ENCODE data around the gene TRIM26.
"Not testable (repeated sequence)": the region's sequence is repeated elsewhere in the genome, so short reads cannot be mapped to it uniquely, and the experiment has no call there.

The TRIM26 gene

DNA sequence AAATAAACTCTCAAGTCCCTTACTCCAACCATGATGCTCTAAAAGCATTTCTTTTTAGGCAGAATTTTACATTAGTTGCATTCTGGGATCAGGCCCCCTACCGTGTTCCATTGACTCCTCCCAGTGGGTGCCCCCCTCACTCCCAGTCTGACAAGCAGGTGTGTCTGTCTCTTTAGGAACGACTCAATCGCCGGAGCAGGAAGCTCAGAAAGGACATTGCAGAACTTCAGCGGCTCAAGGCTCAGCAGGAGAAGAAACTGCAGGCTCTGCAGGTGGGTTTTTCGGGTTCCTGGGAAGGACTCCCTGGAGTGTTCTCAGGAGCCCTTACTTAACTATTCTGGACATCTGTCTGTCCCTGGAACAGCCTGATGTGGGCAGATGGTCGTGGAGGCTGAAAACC, 67.4 kb downstream of the TRIM26 start:
- TF ChIP-seq POLR2A (IDR thresholded peaks at IDR 0.05; ENCODE audit: extremely low read depth, insufficient read length) (no peak), MYC (IDR thresholded peaks at IDR 0.05; ENCODE audit: low read depth, low read length) (no peak), CTCF (IDR thresholded peaks at IDR 0.05; ENCODE audit: low read depth, low read length) (no peak)
- TF ChIP-seq, protein P1, sequence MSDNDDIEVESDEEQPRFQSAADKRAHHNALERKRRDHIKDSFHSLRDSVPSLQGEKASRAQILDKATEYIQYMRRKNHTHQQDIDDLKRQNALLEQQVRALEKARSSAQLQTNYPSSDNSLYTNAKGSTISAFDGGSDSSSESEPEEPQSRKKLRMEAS (IDR thresholded peaks at IDR 0.05; ENCODE audit: low read depth, low read length) = no peak
- no peak overlapping the region for H3K4me3 ChIP-seq (ENCODE audit: low read depth, low read length)
- no peak for DNase-seq (ENCODE audit: low read depth)

DNA sequence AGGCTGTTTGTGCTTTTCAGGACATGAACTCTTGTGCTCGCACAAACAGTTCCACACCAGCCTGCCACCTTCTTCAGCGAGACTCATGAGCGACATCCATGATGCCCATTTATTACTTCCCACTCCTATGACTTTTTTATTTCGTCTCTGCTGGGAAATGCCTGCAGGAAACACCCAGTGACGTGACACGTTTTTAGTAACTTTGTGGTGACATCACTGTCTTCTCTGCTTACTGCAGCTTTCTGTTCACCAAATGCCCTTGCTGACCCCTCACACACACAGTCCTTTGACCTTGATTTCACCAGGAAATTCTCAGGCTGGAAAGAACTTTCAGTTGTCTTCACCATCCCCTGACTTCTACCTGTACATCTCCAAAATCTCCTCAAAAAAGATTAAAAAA, 68.4 kb downstream of the TRIM26 start:
- DNase-seq (ENCODE audit: low read depth) = no peak
- no peak overlapping the region for H3K4me3 ChIP-seq (ENCODE audit: low read depth, low read length)
- no peak for TF ChIP-seq CTCF (IDR thresholded peaks at IDR 0.05; ENCODE audit: low read depth, low read length)
- TF ChIP-seq, protein P1 (IDR thresholded peaks at IDR 0.05; ENCODE audit: low read depth, low read length) = no peak
- TF ChIP-seq MYC (IDR thresholded peaks at IDR 0.05; ENCODE audit: low read depth, low read length) = no peak
- TF ChIP-seq POLR2A (IDR thresholded peaks at IDR 0.05; ENCODE audit: extremely low read depth, insufficient read length) = no peak

- no peak for DNase-seq (ENCODE audit: low read depth)
- no peak overlapping the region for H3K4me3 ChIP-seq (ENCODE audit: low read depth, low read length)
- no peak for TF ChIP-seq POLR2A (IDR thresholded peaks at IDR 0.05; ENCODE audit: extremely low read depth, insufficient read length)
- TF ChIP-seq CTCF (IDR thresholded peaks at IDR 0.05; ENCODE audit: low read depth, low read length) = no peak
- no peak for TF ChIP-seq MYC (IDR thresholded peaks at IDR 0.05; ENCODE audit: low read depth, low read length)
- TF ChIP-seq, protein P1 (IDR thresholded peaks at IDR 0.05; ENCODE audit: low read depth, low read length) = no peak
Measured at GRCh38 chr6:30143780-30144179, 69.4 kb downstream of the TRIM26 start.

DNA sequence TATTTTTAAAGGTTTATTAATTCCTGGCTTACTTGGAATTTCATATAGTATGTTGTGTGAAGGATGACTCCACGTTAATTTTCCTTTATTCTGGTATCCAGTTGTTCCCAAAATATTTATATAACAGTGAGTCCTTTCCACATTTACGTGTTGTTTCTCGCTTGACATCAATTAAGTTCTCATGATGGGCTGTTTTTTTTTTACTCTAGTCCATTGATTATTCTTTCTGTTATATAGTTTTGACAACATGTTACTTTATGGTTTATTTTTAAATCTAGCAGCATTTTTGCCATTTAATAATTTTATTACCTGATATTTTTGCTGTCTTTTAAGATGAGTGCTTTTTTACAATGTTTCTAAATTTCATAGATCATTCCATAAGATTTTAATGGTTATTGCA, 70.5 kb downstream of the TRIM26 start:
- DNase-seq (ENCODE audit: low read depth) = no peak
- no peak for TF ChIP-seq CTCF (IDR thresholded peaks at IDR 0.05; ENCODE audit: low read depth, low read length)
- no peak for TF ChIP-seq POLR2A (IDR thresholded peaks at IDR 0.05; ENCODE audit: extremely low read depth, insufficient read length)
- TF ChIP-seq MYC (IDR thresholded peaks at IDR 0.05; ENCODE audit: low read depth, low read length) = no peak
- TF ChIP-seq, protein P1 (IDR thresholded peaks at IDR 0.05; ENCODE audit: low read depth, low read length) = no peak
- no peak overlapping the region for H3K4me3 ChIP-seq (ENCODE audit: low read depth, low read length)

- not testable (repeated sequence) for DNase-seq (ENCODE audit: low read depth); H3K4me3 ChIP-seq (ENCODE audit: low read depth, low read length)
Measured at GRCh38 chr6:30140240-30140639, 73.0 kb downstream of the TRIM26 start.

GRCh38 chr6:30136570-30137286, 76.5 kb downstream of the TRIM26 start:
- no peak for TF ChIP-seq MYC (IDR thresholded peaks at IDR 0.05; ENCODE audit: low read depth, low read length)
- DNase-seq (ENCODE audit: low read depth) = peak; percentile 23
- H3K4me3 ChIP-seq (ENCODE audit: low read depth, low read length) = no peak overlapping the region

GRCh38 chr6:30135757-30136156, 77.4 kb downstream of the TRIM26 start, which contains the start of gene TRIM40:
TSS of gene TRIM40 (plus strand) at chr6:30136140. CDS start at chr6:30137037, 897 bp downstream.
- TF ChIP-seq MYC (IDR thresholded peaks at IDR 0.05; ENCODE audit: low read depth, low read length) (no peak), CTCF (IDR thresholded peaks at IDR 0.05; ENCODE audit: low read depth, low read length) (no peak), POLR2A (IDR thresholded peaks at IDR 0.05; ENCODE audit: extremely low read depth, insufficient read length) (no peak)
- TF ChIP-seq, protein P1 (IDR thresholded peaks at IDR 0.05; ENCODE audit: low read depth, low read length) = no peak
- DNase-seq (ENCODE audit: low read depth) = no peak
- no peak within 1 kb of the TSS for H3K4me3 ChIP-seq (ENCODE audit: low read depth, low read length)
